Measurements from ENCODE around the gene SPNS1.

GRCh38 chr16:28925386-28926228 lies 49.0 kb upstream of the SPNS1 start:
- TF ChIP-seq CTCF (IDR thresholded peaks at IDR 0.05) (no peak), EZH2 (IDR thresholded peaks at IDR 0.05; ENCODE audit: borderline replicate concordance, insufficient read depth, low read depth, low read length, poor library complexity, severe bottlenecking) (no peak)
